ENCODE data around the gene PTPRQ.
"Not testable (repeated sequence)": the region's sequence is repeated elsewhere in the genome, so short reads cannot be mapped to it uniquely, and the experiment has no call there.

The PTPRQ gene

DNA sequence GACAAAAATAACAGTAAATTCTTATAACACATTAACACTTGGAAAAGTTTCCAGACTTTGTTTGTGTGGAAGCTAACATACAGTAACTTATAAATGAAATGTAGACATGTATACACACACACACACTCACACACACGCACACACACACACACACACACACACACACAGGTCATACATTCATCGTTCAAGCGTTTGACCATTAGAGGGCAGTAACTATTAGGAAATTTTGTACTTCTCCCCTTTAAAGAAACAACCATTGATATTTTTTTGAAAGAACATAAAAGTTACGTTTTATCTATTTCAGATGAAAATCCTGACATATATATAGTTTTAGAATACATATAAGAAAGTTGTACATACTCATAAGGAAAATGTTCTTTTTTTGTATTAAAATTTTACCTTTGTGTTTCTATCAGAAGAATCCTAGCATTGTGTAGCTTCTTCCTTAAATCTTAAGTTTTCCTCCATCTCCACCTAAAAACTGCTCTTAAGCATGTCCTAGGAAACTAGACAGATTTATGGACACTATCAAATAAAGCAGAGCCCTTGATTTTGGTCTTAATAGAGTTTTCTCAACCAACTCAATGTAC, 29.0 kb downstream of the PTPRQ start:
- DNase-seq (ENCODE audit: low read depth): peak; percentile 70

DNA sequence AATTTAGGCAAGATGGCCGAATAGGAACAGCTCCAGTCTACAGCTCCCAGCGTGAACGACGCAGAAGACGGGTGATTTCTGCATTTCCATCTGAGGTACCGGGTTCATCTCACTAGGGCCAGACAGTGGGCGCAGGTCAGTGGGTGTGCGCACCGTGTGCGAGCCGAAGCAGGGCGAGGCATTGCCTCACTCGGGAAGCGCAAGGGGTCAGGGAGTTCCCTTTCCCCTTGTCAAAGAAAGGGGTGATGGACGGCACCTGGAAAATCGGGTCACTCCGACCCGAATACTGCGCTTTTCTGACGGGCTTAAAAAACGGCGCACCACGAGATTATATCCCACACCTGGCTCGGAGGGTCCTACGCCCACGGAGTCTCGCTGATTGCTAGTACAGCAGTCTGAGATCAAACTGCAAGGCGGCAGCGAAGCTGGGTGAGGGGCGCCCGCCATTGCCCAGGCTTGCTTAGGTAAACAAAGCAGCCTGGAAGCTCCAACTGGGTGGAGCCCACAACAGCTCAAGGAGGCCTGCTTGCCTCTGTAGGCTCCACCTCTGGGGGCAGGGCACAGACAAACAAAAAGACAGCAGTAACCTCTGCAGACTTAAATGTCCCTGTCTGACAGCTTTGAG, 33.6 kb downstream of the PTPRQ start:
- DNase-seq (ENCODE audit: low read depth): not testable (repeated sequence)

DNA sequence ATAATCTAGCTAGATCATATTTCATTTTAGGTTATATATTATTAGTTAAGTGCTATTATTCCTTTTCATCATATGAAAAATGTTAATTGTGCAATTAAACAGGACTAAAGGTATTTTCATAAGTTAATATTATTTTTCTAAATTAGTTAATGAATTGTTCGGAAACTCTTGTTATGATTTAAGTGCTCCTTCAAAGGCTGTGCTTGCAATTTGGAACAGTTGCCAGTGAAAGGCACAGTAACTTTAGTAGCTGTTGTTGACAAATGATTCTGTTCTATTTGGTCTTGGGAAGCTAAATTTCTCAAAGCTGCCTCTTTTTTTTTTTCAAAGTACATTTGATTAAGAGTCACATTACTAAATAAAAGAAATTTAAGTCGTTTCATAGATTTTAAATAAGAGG, 40.7 kb downstream of the PTPRQ start:
- no peak for DNase-seq (ENCODE audit: low read depth)

DNA sequence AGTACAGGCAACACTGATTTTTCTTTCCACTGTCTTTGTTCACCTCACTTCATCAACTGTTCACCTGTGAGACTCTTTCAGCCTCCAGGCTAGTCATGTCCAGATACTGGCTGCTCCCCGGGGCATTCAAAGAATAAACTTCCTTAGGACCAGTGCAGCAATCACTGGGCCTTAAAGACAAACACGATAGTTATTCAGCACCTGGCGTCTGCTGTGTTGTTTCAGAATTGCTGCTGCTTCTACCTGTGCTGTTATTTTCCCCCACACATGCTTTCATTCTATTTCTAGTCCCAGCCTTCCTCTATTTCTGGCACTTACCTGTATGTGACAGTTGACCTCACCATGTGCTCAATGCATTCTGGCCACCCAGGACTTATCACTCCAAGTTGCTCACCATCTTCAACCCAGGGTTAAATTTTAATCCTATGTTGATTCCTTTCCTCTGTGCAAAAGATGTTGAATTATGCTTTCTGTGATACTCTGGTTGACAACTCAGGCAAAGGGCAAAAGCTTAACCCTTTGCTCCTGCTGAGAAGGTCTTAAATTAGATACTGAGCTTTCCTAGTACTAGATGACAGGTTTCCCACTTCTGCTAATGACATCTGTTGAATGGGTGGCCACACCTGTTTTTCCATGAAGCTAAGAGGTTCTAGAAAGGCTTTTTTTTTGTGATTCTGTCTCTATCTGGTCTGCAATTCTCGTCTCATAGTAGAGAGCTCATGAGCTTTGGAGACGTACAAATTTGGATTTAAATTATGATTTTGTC, 41.4 kb downstream of the PTPRQ start:
- DNase-seq (ENCODE audit: low read depth): no peak

DNA sequence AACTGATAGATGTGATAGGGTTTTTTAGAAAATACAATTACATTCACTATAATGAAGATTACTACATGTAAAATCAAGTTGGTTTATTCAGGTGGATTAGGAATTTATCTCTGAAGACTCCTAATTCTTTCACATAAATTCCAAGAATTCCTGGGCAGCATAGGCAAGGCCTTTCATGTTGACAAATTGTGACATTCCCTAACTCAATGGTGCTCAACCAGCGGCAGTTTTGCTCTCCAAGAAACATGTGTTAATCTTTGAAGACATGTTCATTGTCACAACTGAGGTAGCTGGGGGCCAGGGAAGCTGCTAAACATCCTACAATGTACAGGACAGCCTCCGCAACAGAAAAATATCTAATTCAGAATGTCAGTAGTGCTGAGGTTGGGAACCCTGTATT, 46.3 kb downstream of the PTPRQ start:
- no peak for DNase-seq (ENCODE audit: low read depth)

DNA sequence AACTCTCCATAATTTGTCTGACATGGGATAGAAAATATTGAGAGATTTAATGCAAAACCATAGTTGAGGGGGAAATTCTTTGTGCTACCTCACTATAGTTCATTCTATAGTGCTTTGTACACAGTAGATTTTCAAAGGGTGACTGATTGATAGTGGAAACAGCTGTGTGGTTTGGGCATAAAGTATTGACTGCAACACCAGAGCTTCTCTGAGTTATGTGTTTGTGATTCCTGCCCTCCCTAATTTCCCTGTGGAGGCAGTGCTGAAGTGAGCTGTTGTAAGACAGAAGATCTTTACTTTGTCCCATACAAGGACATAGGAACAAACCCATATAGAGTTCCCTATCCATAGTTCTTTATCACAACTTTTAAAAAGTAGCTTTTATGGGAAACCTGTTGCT, 47.1 kb downstream of the PTPRQ start:
- no peak for DNase-seq (ENCODE audit: low read depth)

DNA sequence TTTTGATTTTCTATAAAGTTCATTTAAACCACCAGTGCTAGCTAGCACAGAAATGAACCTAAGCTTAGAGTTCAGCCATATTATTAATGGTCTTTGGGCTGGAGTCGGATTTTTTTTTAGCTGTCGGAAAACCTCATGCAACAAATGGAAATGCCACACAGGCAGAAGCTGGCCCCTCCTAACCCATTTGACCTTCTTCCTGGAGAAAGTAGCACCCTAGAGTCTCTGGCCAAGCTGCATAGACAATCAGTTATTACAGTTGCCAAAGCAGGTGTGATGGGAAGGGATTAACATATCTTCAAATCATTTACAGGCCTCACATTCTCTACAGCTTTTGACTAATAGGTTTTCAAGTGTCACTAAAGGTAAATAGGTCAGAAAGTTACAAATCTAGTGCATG, 49.4 kb downstream of the PTPRQ start:
- no peak for DNase-seq (ENCODE audit: low read depth)

DNA sequence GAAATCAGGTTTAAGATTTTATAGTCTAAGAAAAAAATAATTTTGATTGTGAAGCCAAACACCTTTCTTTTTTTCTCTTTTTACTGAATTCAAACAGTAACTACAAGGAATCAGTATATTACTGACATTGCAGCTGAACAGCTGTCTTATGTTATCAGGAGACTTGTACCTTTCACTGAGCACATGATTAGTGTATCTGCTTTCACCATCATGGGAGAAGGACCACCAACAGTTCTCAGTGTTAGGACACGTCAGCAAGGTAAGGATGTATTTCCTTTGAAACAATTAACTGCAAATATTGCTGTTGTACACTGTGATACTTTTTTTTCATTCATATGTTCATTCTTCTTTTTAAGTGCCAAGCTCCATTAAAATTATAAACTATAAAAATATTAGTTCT, 50.8 kb downstream of the PTPRQ start:
- no peak for DNase-seq (ENCODE audit: low read depth)

DNA sequence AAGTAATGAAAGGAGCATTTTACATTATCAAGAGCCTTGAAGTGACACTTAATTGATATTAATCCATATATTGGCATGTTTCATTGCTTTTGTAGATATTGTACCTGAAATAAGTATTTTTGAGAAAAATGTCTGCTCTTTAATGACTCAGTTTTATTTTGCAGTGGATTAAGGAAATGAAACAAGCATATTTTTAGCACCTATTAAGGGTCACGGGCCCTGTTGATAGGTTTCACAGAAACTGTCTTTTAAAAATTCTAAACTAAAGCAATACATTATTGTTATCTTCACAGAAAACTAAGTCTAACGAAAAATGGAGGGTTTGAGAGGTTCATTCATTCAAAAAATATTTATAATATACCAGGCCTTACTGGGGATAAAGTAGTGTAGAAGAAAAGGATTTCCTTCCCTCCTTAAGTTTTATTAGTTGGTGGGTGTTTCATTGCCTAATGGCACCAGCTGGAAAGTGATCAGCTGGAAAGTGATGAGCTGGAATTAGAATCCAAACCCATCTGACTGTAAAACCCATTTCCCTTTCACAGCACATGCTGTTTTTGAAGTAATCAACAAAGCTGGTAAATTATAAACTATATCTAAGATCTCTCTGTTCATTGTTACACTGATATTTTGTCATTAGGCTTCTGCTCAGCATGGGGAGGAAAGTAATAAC, 54.2 kb downstream of the PTPRQ start:
- no peak for DNase-seq (ENCODE audit: low read depth)

DNA sequence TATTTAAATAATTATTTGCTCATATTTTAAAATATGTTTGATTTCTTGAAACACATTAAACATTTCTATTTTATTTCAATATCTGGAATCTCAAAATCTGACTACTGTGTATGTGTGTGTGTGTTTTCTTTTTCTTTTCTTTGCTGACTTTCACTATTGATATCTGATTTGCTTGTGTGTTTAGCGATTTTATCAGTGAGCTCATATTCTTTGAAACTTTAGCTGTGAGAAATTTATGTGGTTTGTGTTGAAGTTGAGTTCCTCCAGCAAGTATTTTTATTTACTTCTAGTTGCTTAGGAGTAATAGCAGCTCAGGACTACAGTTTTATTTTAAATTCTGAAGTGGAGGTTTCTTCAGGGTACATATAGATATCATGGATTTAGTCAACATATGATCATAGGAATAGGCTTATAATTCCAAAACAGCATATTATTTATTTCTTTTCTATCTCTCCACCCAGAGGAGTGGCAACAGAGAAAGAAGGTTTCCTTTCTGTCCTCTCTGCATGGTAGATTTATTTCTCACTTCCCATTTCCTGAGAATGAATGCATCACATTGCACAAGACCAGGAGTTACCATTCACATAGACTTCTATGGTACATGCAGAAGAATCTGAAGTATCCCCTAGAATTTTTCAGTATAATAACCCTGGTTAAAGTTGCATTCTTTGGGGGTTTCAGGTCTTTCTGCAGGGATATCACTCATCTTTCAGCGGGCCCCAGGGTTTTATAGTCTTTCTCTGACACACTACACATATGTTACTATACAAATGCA, 60.5 kb downstream of the PTPRQ start:
- no peak for DNase-seq (ENCODE audit: low read depth)

DNA sequence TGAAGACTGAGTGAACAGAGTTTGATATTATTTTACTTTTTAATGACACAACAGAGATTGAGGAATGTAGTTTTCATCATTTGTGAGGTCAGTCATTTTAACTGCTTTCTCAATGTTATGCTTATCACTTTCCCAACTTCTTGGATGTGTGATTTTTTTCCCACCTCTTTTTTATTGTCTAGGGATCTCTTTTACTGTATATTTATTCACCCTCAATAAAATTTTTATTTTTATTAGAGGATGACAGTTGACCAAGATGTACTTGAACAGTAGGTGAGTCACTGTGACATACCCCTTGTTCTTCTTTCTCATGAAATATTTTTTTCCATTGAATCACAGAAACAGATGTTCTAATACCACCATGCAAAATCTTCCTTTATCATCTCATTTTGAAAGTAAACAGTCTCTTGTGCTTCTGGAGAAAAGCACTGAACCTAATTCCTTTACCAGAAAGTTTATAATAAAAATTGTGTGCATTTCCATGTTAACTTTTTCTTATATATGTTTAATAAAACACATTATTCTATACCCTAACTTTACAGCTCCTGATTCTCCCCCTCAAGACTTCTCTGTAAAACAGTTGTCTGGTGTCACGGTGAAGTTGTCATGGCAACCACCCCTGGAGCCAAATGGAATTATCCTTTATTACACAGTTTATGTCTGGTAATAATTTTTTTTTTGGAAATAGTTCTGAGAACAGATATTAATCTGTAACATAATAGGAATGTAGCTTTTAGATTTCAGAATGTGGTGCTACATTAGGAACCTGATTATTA, 65.9 kb downstream of the PTPRQ start:
- DNase-seq (ENCODE audit: low read depth): peak; percentile 67

DNA sequence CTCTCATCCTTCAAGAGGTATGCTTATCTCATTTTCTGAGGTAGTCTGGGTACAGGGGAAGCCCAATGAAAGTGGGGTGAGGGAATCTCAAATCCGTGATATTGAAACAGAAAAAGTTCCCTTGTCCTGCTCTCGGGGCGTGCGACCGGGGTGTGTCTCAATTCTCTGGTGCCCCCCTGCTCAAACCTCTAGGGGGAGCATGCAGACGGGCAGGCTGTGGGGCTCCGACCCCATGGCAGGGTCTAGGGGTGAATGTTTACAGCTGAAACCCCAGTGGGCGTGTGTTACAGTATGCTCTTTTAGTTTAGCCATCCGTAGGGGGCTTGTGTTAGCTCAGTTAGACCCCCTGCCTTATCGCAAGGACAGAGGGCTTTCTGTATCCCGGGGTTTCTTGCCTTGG, 68.7 kb downstream of the PTPRQ start:
- no peak for DNase-seq (ENCODE audit: low read depth)

DNA sequence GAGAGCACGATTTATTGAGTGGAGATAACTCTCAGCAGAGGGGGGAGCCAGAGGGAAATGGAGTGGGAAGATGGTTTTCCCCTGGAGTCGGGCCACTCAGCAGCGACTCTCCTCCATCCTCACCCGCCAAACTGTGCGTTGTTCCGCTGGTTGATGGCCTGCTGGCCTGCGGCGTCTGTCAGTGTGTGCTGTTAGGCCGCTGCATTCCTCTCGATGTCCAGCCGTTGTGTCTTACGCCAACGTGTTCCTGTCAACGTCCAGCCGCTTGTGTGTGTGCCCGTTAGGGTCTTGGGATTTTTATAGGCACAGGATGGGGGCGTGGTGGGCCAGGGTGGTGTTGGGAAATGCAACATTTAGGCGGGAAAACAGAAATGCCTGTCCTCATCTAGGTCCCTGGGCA, 69.2 kb downstream of the PTPRQ start:
- no peak for DNase-seq (ENCODE audit: low read depth)

DNA sequence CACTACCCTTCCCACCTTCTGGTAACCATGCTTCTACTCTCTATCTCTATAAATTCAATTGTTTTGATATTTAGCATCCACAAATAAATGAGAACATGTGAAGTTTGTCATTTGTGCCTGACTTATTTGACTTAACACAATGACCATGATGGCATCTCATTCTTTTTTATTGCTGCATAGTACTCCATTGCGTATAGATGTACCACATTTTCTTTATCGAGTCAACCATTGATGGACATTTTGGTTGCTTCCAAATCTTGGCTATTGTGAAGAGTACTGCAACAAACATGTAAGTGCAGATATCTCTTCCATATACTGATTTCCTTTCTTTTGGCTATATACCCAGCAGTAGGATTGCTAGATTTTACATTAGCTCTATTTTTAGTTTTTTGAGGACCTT, 73.6 kb downstream of the PTPRQ start:
- no peak for DNase-seq (ENCODE audit: low read depth)

DNA sequence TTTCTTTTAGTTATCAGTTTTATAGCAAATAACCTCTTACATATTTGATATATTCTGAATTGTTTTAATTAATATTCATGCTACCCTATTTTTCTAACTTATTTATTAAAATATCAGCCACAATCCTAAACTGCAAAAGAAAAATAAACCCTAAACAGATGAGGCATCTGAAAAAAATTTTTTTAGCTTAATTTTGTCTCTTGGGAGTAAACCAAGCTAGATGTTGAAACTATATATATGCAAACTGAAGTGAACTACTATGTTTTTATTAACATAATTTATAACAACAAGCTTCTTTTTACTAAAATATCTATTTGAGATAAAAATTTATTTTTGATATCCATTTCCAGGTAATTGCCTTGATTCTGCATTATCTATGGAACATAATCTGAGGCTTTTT, 87.6 kb downstream of the PTPRQ start:
- DNase-seq (ENCODE audit: low read depth): no peak

DNA sequence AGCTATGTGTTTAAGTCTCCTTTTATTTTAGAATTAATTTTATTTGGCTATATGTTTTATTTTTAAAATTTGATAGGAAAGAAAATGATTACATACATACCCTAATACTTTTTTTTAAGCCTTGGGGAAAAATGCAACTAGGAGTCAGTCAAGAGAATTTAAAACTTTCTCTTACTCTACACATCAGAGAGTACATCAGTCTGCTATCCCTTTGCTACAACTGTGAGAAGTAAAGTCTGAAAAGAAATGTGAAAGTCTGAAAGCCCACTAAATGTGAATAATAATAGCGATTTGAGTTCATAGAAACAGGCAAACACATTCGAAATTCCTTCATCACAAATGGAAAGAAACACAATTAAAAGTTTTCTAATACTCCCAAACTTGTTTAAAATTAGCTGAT, 95.0 kb downstream of the PTPRQ start:
- no peak for DNase-seq (ENCODE audit: low read depth)

DNA sequence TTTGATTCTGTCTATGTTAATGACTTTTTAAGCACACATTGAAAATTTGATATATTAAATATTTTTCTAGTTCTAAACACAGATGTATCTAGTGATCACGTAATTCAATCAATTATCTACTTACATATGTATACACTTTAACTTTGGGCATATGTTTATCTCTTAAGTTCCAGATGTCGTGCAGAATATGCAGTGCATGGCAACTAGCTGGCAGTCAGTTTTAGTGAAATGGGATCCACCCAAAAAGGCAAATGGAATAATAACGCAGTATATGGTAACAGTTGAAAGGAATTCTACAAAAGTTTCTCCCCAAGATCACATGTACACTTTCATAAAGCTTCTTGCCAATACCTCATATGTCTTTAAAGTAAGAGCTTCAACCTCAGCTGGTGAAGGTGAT, 105.3 kb downstream of the PTPRQ start:
- DNase-seq (ENCODE audit: low read depth): no peak

DNA sequence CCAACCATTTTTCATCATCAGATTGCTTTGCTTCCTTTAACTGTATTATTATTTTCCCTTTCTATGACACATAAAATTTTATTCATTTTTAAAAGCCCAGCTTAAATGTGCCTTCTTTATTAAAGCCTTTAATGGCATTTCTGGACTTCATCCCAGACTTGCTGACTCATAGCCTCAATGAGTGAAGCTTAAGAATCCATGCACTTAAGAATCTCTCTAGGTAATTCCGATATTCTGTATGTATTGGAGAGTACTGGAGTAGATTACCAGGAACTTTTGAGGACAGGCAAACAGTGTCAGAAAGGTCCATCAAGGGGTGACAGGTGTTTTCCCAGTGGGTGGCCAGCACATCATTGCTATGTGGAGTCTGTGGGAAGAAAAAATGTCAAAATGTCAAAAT, 107.9 kb downstream of the PTPRQ start:
- DNase-seq (ENCODE audit: low read depth): peak; percentile 94

DNA sequence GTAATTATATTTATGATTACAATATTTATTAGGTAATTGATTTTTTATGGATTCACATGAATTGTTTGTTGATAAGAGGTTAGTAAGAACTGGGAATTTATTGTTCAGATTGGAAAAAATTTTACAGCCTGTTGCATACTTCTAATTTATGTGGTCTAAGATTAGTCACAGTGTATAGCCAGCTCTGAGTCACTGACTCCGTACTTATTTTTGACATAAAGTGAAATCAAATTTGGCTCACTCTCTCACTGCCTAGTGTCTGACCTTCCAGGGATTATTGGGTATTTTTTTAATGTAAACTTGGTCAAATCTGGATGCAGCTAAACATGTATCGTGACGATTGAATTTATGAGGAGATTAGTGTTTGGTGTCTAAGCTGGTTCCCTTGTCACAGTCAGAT, 109.3 kb downstream of the PTPRQ start:
- DNase-seq (ENCODE audit: low read depth): peak; percentile 89

DNA sequence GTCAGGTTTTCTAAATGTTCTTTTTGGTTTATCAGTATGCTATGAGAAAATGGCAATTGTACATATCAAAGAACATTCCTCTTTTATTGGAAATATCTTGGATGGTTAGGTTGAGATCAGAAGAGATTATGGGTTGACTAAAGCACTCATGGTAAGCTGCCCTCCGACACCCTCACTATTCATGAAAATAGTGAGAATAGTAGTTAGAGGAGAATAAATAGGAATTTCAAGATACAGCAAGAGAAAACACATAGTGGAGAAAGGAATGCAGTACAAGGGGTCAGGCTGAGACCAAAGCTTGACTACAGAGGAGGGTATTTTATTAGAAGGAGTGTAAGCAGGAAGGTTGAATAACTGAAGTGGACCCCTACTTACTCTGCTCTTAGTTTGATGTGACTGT, 112.5 kb downstream of the PTPRQ start:
- no peak for DNase-seq (ENCODE audit: low read depth)

DNA sequence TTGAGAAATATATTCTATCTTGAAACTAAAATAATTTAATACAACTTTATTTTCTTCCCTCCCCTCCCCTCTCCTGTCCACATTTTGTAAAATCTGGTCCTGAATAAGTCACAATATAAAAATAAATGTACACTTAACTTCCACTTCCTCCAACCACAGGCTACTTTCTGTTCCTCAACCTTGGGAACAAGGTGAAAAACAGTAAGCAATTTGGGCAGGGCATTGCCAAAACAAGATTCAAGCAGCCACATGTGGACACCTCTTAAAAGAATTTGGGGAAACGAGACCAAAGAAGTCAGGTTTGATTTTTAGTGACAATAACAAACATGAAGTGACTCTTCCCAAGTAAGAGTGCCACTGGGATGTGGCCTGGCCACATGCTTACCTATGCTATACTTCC, 115.7 kb downstream of the PTPRQ start:
- DNase-seq (ENCODE audit: low read depth): no peak

DNA sequence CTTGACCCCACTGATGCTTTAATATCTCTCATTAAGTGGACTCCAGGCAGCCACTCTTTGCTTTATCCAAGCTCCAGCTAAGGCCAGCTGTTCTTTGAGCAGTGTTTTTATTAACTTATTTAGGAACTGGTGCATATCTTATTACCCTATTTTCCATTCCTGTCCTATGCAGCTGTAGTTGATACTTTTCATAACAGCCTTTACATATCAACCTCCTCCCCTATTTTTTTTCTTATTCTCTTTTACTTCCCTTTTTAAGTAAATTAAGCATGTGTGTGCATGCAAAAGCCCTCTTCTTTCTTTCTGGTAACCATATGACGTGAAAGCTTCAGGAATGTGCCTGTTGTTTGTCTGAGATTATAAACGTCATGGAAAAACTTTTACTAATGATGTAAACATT, 121.2 kb downstream of the PTPRQ start:
- peak; percentile 43 for DNase-seq (ENCODE audit: low read depth)
